Astrocyte (in vitro differentiated cells and primary cell): ENCODE data around the gene MT1G. TPM values are rescaled to one million over a fixed set of nuclear protein-coding genes. Genes with fewer than 3 reads are reported as not detected.
"Not testable (repeated sequence)": the region's sequence is repeated elsewhere in the genome, so short reads cannot be mapped to it uniquely, and the experiment has no call there.

ENCODE experiments used
- DNase-seq: peaks from one replicate; pipeline ENCODE4 v3.0.0-alpha.2; 2010; ENCODE audit warnings: low read depth
- FAIRE-seq: peaks from 2 replicates; lab custom pipeline; 2011; peaks lifted over from hg19 to GRCh38; lab: Jason Lieb, UNC
- H2AFZ ChIP-seq: 2 replicates; pipeline ENCODE4 v1.6.0; 2012; ENCODE audit warnings: low read depth, low read length, inconsistent platforms
- H3K27ac ChIP-seq: 2 replicates; pipeline ENCODE4 v1.5.1; 2011; ENCODE audit warnings: low read depth, low read length, inconsistent platforms
- H3K27me3 ChIP-seq: 2 replicates; pipeline ENCODE4 v1.6.0; 2011; ENCODE audit warnings: low read length, inconsistent platforms; ENCODE audit not compliant: insufficient read depth
- H3K36me3 ChIP-seq: 2 replicates; pipeline ENCODE4 v1.5.1; 2011; ENCODE audit warnings: low read length, inconsistent platforms; ENCODE audit not compliant: insufficient read depth
- H3K4me1 ChIP-seq: 2 replicates; pipeline ENCODE4 v1.5.1; 2011; ENCODE audit warnings: low read length, inconsistent platforms; ENCODE audit not compliant: insufficient read depth
- H3K4me2 ChIP-seq: 2 replicates; pipeline ENCODE4 v1.6.0; 2012; ENCODE audit warnings: low read length, inconsistent platforms
- H3K4me3 ChIP-seq: 2 replicates; pipeline ENCODE4 v1.5.1; 2011; ENCODE audit warnings: low read depth, mild to moderate bottlenecking, low read length, inconsistent platforms; ENCODE audit not compliant: insufficient read depth
- H3K79me2 ChIP-seq: 2 replicates; pipeline ENCODE4 v1.6.0; 2012; ENCODE audit warnings: mild to moderate bottlenecking, low read length, inconsistent platforms; ENCODE audit not compliant: insufficient read depth
- H3K9ac ChIP-seq: 2 replicates; pipeline ENCODE4 v1.6.0; 2012; ENCODE audit warnings: mild to moderate bottlenecking, low read length, inconsistent platforms
- H3K9me3 ChIP-seq: 2 replicates; pipeline ENCODE4 v1.5.1; 2012; ENCODE audit warnings: low read depth, mild to moderate bottlenecking, low read length, inconsistent platforms; ENCODE audit not compliant: insufficient read depth
- H4K20me1 ChIP-seq: 2 replicates; pipeline ENCODE4 v1.6.0; 2012; ENCODE audit warnings: low read length, inconsistent platforms; ENCODE audit not compliant: insufficient read depth
- H3K27ac Mint-ChIP-seq: one replicate; pipeline ENCODE4 v1.8.0; 2021; ENCODE audit warnings: mild to moderate bottlenecking, mixed read lengths; ENCODE audit not compliant: unreplicated experiment
- H3K27me3 Mint-ChIP-seq: one replicate; pipeline ENCODE4 v1.8.0; 2021; ENCODE audit warnings: low read depth, mixed read lengths; ENCODE audit not compliant: unreplicated experiment
- H3K36me3 Mint-ChIP-seq: one replicate; pipeline ENCODE4 v1.8.0; 2021; ENCODE audit warnings: low read depth, mixed read lengths; ENCODE audit not compliant: unreplicated experiment
- H3K4me1 Mint-ChIP-seq: one replicate; pipeline ENCODE4 v1.8.0; 2021; ENCODE audit warnings: low read depth, mixed read lengths; ENCODE audit not compliant: unreplicated experiment
- H3K4me3 Mint-ChIP-seq: one replicate; pipeline ENCODE4 v1.8.0; 2021; ENCODE audit warnings: mild to moderate bottlenecking, moderate library complexity, mixed read lengths; ENCODE audit not compliant: unreplicated experiment
- H3K9me3 Mint-ChIP-seq: one replicate; pipeline ENCODE4 v1.8.0; 2021; ENCODE audit warnings: mild to moderate bottlenecking, mixed read lengths; ENCODE audit not compliant: unreplicated experiment
- CTCF ChIP-seq: IDR thresholded peaks from 2 replicates; pipeline ENCODE4 v1.5.1; 2011; ENCODE audit warnings: low read depth, mild to moderate bottlenecking, inconsistent platforms, low read length, moderate library complexity; ENCODE audit not compliant: insufficient read depth
- EZH2 ChIP-seq: IDR thresholded peaks from 2 replicates; pipeline ENCODE4 v1.6.1; 2012; ENCODE audit warnings: mild to moderate bottlenecking, low read length, inconsistent platforms; ENCODE audit not compliant: insufficient read depth
- total RNA-seq: library from RNA; stranded (reverse); gene quantifications from 2 replicates; pipeline ENCODE4 v1.2.1, GENCODE V29; 2021

MT1G gene
- total RNA-seq, 1 donor from 2014 or later, result not detected

GRCh38 chr16:56673921-56674320 lies 6.1 kb upstream of the MT1G start:
- H3K36me3 ChIP-seq, result no peaks in the 10 kb centered on the region
- Mint-ChIP-seq H3K9me3 (peaks cover 3% of the 10 kb centered on the region), H3K27me3 (peaks cover 91% of the 10 kb centered on the region), H3K4me3 (no peak overlapping the region), H3K27ac (no peak overlapping the region), H3K36me3 (peaks cover 2% of the 10 kb centered on the region), H3K4me1 (no peaks in the 10 kb centered on the region)
- FAIRE-seq (no peak), DNase-seq (no peak)
- H3K27me3 ChIP-seq, result peaks cover 71% of the 10 kb centered on the region
- H3K79me2 ChIP-seq, result no peaks in the 10 kb centered on the region
- H4K20me1 ChIP-seq, result no peaks in the 10 kb centered on the region
- no peak overlapping the region for H3K4me3 ChIP-seq
- peaks cover 6% of the 10 kb centered on the region for H3K4me1 ChIP-seq
- no peak overlapping the region for H2AFZ ChIP-seq
- H3K9ac ChIP-seq, result no peak overlapping the region
- TF ChIP-seq EZH2 (no peak), CTCF (peak; percentile 62)
- no peaks in the 10 kb centered on the region for H3K9me3 ChIP-seq
- H3K4me2 ChIP-seq, result no peak overlapping the region
- H3K27ac ChIP-seq, result no peak overlapping the region

- no peaks in the 10 kb centered on the region for H3K79me2 ChIP-seq
- no peaks in the 10 kb centered on the region for H3K36me3 ChIP-seq
- peaks cover 11% of the 10 kb centered on the region for H3K9me3 Mint-ChIP-seq
- peaks cover 9% of the 10 kb centered on the region for H3K4me1 ChIP-seq
- peaks cover 2% of the 10 kb centered on the region for H3K9me3 ChIP-seq
- DNase-seq (no peak), FAIRE-seq (no peak)
- no peak overlapping the region for H3K4me3 ChIP-seq
- H3K9ac ChIP-seq, result no peak overlapping the region
- no peak overlapping the region for H3K4me3 Mint-ChIP-seq
- H3K27ac ChIP-seq, result no peak overlapping the region
- peaks cover 95% of the 10 kb centered on the region for H3K27me3 Mint-ChIP-seq
- H3K27ac Mint-ChIP-seq, result no peak overlapping the region
- H2AFZ ChIP-seq, result no peak overlapping the region
- H3K4me2 ChIP-seq, result no peak overlapping the region
- no peak for TF ChIP-seq CTCF
- TF ChIP-seq EZH2, result no peak
- peaks cover 2% of the 10 kb centered on the region for H3K36me3 Mint-ChIP-seq
- H3K27me3 ChIP-seq, result peaks cover 81% of the 10 kb centered on the region
- peaks cover 4% of the 10 kb centered on the region for H4K20me1 ChIP-seq
- peaks cover 4% of the 10 kb centered on the region for H3K4me1 Mint-ChIP-seq
Observed at GRCh38 chr16:56672761-56673536, 5.1 kb upstream of the MT1G start.

GRCh38 chr16:56672171-56672570 lies 4.3 kb upstream of the MT1G start:
- H3K27me3 Mint-ChIP-seq, result peaks cover 94% of the 10 kb centered on the region
- H3K9ac ChIP-seq, H4K20me1 ChIP-seq, DNase-seq, H3K36me3 ChIP-seq, H3K4me1 Mint-ChIP-seq, H3K27ac Mint-ChIP-seq, H3K4me2 ChIP-seq, H3K4me3 ChIP-seq, H2AFZ ChIP-seq, H3K4me3 Mint-ChIP-seq, H3K27ac ChIP-seq, H3K9me3 ChIP-seq, H3K79me2 ChIP-seq, H3K36me3 Mint-ChIP-seq, FAIRE-seq: not testable (repeated sequence)
- H3K9me3 Mint-ChIP-seq, result peaks cover 11% of the 10 kb centered on the region
- Histone ChIP-seq H3K4me1 (peaks cover 11% of the 10 kb centered on the region), H3K27me3 (peaks cover 84% of the 10 kb centered on the region)

- H3K27me3 Mint-ChIP-seq, result peaks cover 94% of the 10 kb centered on the region
- DNase-seq, result not testable (repeated sequence)
Observed at GRCh38 chr16:56671691-56672090, 3.8 kb upstream of the MT1G start.

More at GRCh38 chr16:56671691-56672090, 3.8 kb upstream of the MT1G start:
- H3K4me3 ChIP-seq, H2AFZ ChIP-seq, H3K4me2 ChIP-seq, H3K9me3 ChIP-seq, H3K79me2 ChIP-seq, FAIRE-seq, H3K27ac ChIP-seq, H3K27ac Mint-ChIP-seq, H3K9ac ChIP-seq, H3K4me3 Mint-ChIP-seq, H3K36me3 ChIP-seq, H4K20me1 ChIP-seq, H3K36me3 Mint-ChIP-seq, H3K4me1 Mint-ChIP-seq: not testable (repeated sequence)
- H3K9me3 Mint-ChIP-seq, result peaks cover 11% of the 10 kb centered on the region
- Histone ChIP-seq H3K27me3 (peaks cover 85% of the 10 kb centered on the region), H3K4me1 (peaks cover 11% of the 10 kb centered on the region)
